Stimulated activated naive CD8-positive, alpha-beta T cell treated with anti-CD3 and anti-CD28 coated beads, Interleukin-15, Interleukin-2, amounts not matched to agents 100 ng/mL and 50 ng/mL, for 24 hours (primary cell): ENCODE results near the gene RSPO1.
A peak's percentile ranks its signal among the peaks of the same experiment; 100 is the strongest.

Experiments
- H3K27ac Mint-ChIP-seq: one replicate; pipeline ENCODE4 v1.8.0; 2021; ENCODE audit warnings: mild to moderate bottlenecking, mixed read lengths
- H3K27me3 Mint-ChIP-seq: one replicate; pipeline ENCODE4 v1.8.0; 2021; ENCODE audit warnings: mixed read lengths
- H3K36me3 Mint-ChIP-seq: one replicate; pipeline ENCODE4 v1.8.0; 2021; ENCODE audit warnings: low read depth, mixed read lengths
- H3K4me1 Mint-ChIP-seq: one replicate; pipeline ENCODE4 v1.8.0; 2021; ENCODE audit warnings: low read depth, mixed read lengths
- H3K4me3 Mint-ChIP-seq: one replicate; pipeline ENCODE4 v1.8.0; 2021; ENCODE audit warnings: mild to moderate bottlenecking, mixed read lengths
- H3K9me3 Mint-ChIP-seq: one replicate; pipeline ENCODE4 v1.8.0; 2021; ENCODE audit warnings: mixed read lengths

Gene RSPO1

GRCh38 chr1:37575692-37576091 lies 59.0 kb downstream of the RSPO1 start:
- Mint-ChIP-seq H3K27ac (peak overlapping the region; percentile 68), H3K4me1 (peaks cover 67% of the 10 kb centered on the region), H3K27me3 (no peaks in the 10 kb centered on the region), H3K36me3 (peaks cover 83% of the 10 kb centered on the region), H3K4me3 (no peak overlapping the region), H3K9me3 (no peaks in the 10 kb centered on the region)

- peaks cover 82% of the 10 kb centered on the region for H3K36me3 Mint-ChIP-seq
- H3K4me3 Mint-ChIP-seq: peak overlapping the region; percentile 15
- no peaks in the 10 kb centered on the region for H3K27me3 Mint-ChIP-seq
- H3K27ac Mint-ChIP-seq: peak overlapping the region; percentile 68
- H3K9me3 Mint-ChIP-seq: no peaks in the 10 kb centered on the region
- peaks cover 70% of the 10 kb centered on the region for H3K4me1 Mint-ChIP-seq
Measured at GRCh38 chr1:37574834-37575480, 59.7 kb downstream of the RSPO1 start.

DNA sequence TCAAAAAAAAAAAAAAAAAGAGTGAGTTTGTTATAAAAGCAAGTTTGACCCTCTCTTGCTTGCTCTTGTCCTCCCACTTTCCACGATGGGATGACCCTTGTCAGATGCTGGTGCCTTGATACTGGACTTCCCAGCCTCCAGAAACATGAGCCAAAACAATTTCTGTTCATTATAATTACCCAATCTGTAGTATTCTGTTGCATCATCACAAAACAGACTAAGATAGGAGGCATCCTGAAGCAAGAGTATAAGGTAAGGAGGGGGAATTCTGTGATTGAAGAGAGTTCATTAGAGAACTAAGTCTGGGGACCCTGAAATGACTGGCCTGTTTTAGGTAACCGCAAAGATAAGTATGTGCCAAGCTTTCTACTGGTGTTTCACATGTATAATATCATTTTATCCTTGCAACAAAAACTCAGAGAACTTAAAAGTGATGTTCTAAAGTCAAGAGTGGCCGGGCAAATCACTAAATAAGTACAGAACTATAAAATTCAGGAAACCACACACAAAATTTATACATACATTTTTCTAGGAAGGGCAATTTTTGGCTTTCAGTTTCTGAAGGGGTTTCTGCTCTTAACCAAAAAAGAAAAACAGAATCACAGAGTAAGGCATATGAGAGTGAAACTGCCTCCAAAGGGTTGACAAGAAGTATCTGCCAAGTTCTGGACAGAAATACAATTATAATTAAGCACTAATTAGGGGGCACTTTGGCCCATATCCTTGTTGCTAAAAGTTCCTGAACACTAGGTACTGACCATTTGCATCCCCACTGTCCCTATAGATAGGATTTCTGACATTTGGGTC lies 64.0 kb downstream of the RSPO1 start:
- no peak overlapping the region for H3K4me3 Mint-ChIP-seq
- peaks cover 90% of the 10 kb centered on the region for H3K36me3 Mint-ChIP-seq
- H3K27me3 Mint-ChIP-seq: no peaks in the 10 kb centered on the region
- H3K9me3 Mint-ChIP-seq: no peaks in the 10 kb centered on the region
- peak overlapping the region; percentile 72 for H3K27ac Mint-ChIP-seq
- H3K4me1 Mint-ChIP-seq: peaks cover 48% of the 10 kb centered on the region

DNA sequence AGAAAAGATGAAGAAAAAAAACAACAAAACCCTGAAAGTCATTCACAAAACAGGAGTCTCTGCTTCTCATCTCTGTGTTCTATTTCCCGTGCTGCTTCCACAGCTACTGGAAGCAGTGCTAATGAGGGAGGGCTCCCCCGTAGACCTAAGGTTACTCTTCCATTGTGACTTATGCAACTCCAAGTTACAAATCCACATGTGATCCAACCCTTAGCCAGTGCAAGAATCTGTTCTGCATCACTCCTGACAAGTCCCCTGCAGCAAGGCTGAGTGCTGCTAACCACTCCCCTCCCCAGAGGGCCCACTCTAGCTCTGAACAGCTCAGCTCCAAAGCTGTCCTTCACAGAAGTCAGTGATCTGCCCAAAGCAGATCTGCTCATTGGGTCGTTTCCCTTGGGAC lies 67.7 kb downstream of the RSPO1 start:
- Mint-ChIP-seq H3K4me1 (peaks cover 17% of the 10 kb centered on the region), H3K36me3 (peaks cover 73% of the 10 kb centered on the region), H3K9me3 (no peaks in the 10 kb centered on the region), H3K4me3 (no peak overlapping the region), H3K27me3 (no peaks in the 10 kb centered on the region), H3K27ac (no peak overlapping the region)

DNA sequence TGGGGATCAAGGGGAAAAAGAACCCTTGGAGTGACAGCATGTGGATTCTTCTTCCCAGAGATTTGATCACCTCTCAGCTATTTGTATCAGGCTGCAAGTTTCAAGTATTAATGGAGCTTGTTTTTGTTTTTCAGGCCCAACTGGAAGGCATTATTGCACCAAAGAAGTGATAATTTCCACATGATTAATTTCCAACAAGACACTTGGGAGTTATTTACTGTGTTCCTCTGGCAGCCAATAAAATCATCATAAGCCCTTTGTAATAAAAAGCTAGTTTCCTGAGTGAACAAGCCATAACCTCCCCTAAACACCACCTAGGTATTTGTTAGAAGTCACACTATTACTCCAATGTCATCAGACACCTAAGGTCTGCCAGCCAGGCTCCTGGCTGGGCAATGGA lies 69.8 kb downstream of the RSPO1 start:
- Mint-ChIP-seq H3K36me3 (peaks cover 57% of the 10 kb centered on the region), H3K27me3 (no peaks in the 10 kb centered on the region), H3K27ac (no peak overlapping the region), H3K4me1 (no peaks in the 10 kb centered on the region), H3K9me3 (no peaks in the 10 kb centered on the region), H3K4me3 (no peak overlapping the region)

GRCh38 chr1:37562984-37563383 lies 71.7 kb downstream of the RSPO1 start:
- peaks cover 38% of the 10 kb centered on the region for H3K36me3 Mint-ChIP-seq
- H3K27me3 Mint-ChIP-seq: no peaks in the 10 kb centered on the region
- H3K9me3 Mint-ChIP-seq: no peaks in the 10 kb centered on the region
- no peak overlapping the region for H3K4me3 Mint-ChIP-seq
- H3K27ac Mint-ChIP-seq: no peak overlapping the region
- no peaks in the 10 kb centered on the region for H3K4me1 Mint-ChIP-seq
